OCI-LY7 (cell line): ENCODE data around the gene MAGED2. TPM values are rescaled to one million over a fixed set of nuclear protein-coding genes. Genes with fewer than 3 reads are reported as not detected.

ENCODE experiments used
- BruUV-seq: library from RNA; stranded (reverse); fragments of 400-500 nt; replicated peaks from 2 replicates; lab custom pipeline; 2021; lab: Mats Ljungman, UMichigan
- CTCF ChIA-PET: fragments of 300-600 bp; sonication (Branson Sonifier 250); formaldehyde crosslinking; loops from one replicate; lab custom pipeline; 2022; ENCODE audit warnings: antibody characterized with exemption; ENCODE audit not compliant: unreplicated experiment; lab: Charles Lee
- POLR2A ChIA-PET: fragments of 300-600 bp; sonication (Branson Sonifier 250); formaldehyde crosslinking; loops from one replicate; lab custom pipeline; 2022; ENCODE audit warnings: antibody characterized with exemption; lab: Charles Lee
- DNase-seq: peaks from one replicate; pipeline ENCODE4 v3.0.0-alpha.2; 2015; ENCODE audit warnings: low spot score
- H2AFZ ChIP-seq: fragments of 200-600 bp; sonication (generic), shearing (Covaris generic); 2 replicates; pipeline ENCODE4 v1.6.1; 2014; ENCODE audit warnings: mild to moderate bottlenecking, antibody characterized with exemption, low read length, moderate library complexity
- H3K27ac ChIP-seq: fragments of 200-600 bp; sonication (generic); 2 replicates; pipeline ENCODE4 v1.5.1; 2014; ENCODE audit warnings: mixed run types, low read depth, mild to moderate bottlenecking, moderate library complexity, low read length, inconsistent platforms; ENCODE audit not compliant: poor library complexity, severe bottlenecking
- H3K36me3 ChIP-seq: fragments of 200-600 bp; sonication (generic); 2 replicates; pipeline ENCODE4 v1.6.1; 2014; ENCODE audit warnings: mild to moderate bottlenecking, antibody characterized with exemption, low read length, moderate library complexity, mixed read lengths; ENCODE audit not compliant: insufficient read depth
- H3K4me1 ChIP-seq: fragments of 200-600 bp; sonication (generic); 2 replicates; pipeline ENCODE4 v1.5.1; 2014; ENCODE audit warnings: mild to moderate bottlenecking, low read length; ENCODE audit not compliant: insufficient read depth, poor library complexity, severe bottlenecking
- H3K4me2 ChIP-seq: fragments of 200-600 bp; sonication (generic); 2 replicates; pipeline ENCODE4 v1.6.1; 2014; ENCODE audit warnings: mild to moderate bottlenecking, low read length
- H3K4me3 ChIP-seq: fragments of 200-600 bp; sonication (generic); 2 replicates; pipeline ENCODE4 v1.5.1; 2014; ENCODE audit warnings: mild to moderate bottlenecking, low read depth, low read length; ENCODE audit not compliant: poor library complexity, severe bottlenecking
- H3K79me2 ChIP-seq: fragments of 200-600 bp; sonication (generic); 2 replicates; pipeline ENCODE4 v1.6.1; 2016; ENCODE audit warnings: low read depth, mild to moderate bottlenecking, low read length, moderate library complexity, mixed read lengths; ENCODE audit not compliant: insufficient read depth
- H3K9me2 ChIP-seq: fragments of 200-600 bp; sonication (generic); 2 replicates; pipeline ENCODE4 v1.6.1; 2016; ENCODE audit warnings: mild to moderate bottlenecking, low read length, mixed read lengths; ENCODE audit not compliant: insufficient read depth
- H3K9me3 ChIP-seq: fragments of 200-600 bp; sonication (generic); 2 replicates; pipeline ENCODE4 v1.6.1; 2014; ENCODE audit warnings: mild to moderate bottlenecking, mixed run types, low read length, mixed read lengths
- H4K20me1 ChIP-seq: fragments of 200-600 bp; sonication (generic); 2 replicates; pipeline ENCODE4 v1.6.1; 2014; ENCODE audit warnings: mild to moderate bottlenecking, antibody characterized with exemption, low read length, moderate library complexity, mixed read lengths; ENCODE audit not compliant: insufficient read depth
- CTCF ChIP-seq: fragments of 200-600 bp; sonication (generic); conservative IDR thresholded peaks from 2 replicates; pipeline ENCODE4 v1.5.1; 2014; ENCODE audit warnings: mild to moderate bottlenecking, antibody characterized with exemption, low read length, moderate library complexity, mixed read lengths
- EZH2phosphoT487 ChIP-seq: fragments of 200-600 bp; sonication (generic); IDR thresholded peaks from 2 replicates; pipeline ENCODE4 v1.6.1; 2018; ENCODE audit warnings: low read depth, borderline replicate concordance, mild to moderate bottlenecking, mixed run types, antibody characterized with exemption, low read length, moderate library complexity, mixed read lengths
- intact Hi-C: fragments of 100-400 bp; cut with micrococcal nuclease; formaldehyde crosslinking; loops from one replicate; pipeline ENCODE4 v1.10.0; 2022; ENCODE audit not compliant: unreplicated experiment
- total RNA-seq, 2 experiments: library from RNA; depleted of rRNA in 1 of 2; stranded (reverse); fragments of >200 nt in 1 of 2; shearing (Covaris generic) in 1 of 2; gene quantifications; 2 replicates each; pipeline ENCODE4 v1.2.3, GENCODE V29; 2014 to 2022

MAGED2 gene
- total RNA-seq, 2 experiments from 2014 or later: 27.1 to 48.3 TPM

GRCh38 chrX:54811301-54811885 is 3.8 kb downstream of the MAGED2 start:
- intact Hi-C loops: no loop called here
- no peak for DNase-seq
- Histone ChIP-seq H3K4me1 (peaks cover 14% of the 10 kb centered on the region), H3K9me3 (no peaks in the 10 kb centered on the region), H3K4me3 (no peak overlapping the region), H2AFZ (no peak overlapping the region), H3K36me3 (no peaks in the 10 kb centered on the region), H3K9me2 (no peaks in the 10 kb centered on the region), H3K79me2 (no peaks in the 10 kb centered on the region), H4K20me1 (no peaks in the 10 kb centered on the region), H3K27ac (no peak overlapping the region), H3K4me2 (no peak overlapping the region)
- TF ChIP-seq EZH2phosphoT487 (no peak), CTCF (no peak)
- ChIA-PET POLR2A (no interaction called here), CTCF (no interaction called here)
- BruUV-seq: no TSS peak

GRCh38 chrX:54812306-54812705 is 4.8 kb downstream of the MAGED2 start:
- no TSS peak for BruUV-seq
- no peak overlapping the region for H3K4me2 ChIP-seq
- peaks cover 14% of the 10 kb centered on the region for H3K4me1 ChIP-seq
- no peaks in the 10 kb centered on the region for H3K9me2 ChIP-seq
- no peak overlapping the region for H3K27ac ChIP-seq
- no peak for DNase-seq
- H3K79me2 ChIP-seq: no peaks in the 10 kb centered on the region
- no peak overlapping the region for H3K4me3 ChIP-seq
- H4K20me1 ChIP-seq: no peaks in the 10 kb centered on the region
- intact Hi-C loops: no loop called here
- no peaks in the 10 kb centered on the region for H3K36me3 ChIP-seq
- TF ChIP-seq EZH2phosphoT487 (no peak), CTCF (no peak)
- ChIA-PET CTCF (no interaction called here), POLR2A (no interaction called here)
- no peaks in the 10 kb centered on the region for H3K9me3 ChIP-seq
- no peak overlapping the region for H2AFZ ChIP-seq

- no peak overlapping the region for H3K27ac ChIP-seq
- peaks cover 5% of the 10 kb centered on the region for H3K4me1 ChIP-seq
- no peaks in the 10 kb centered on the region for H3K36me3 ChIP-seq
- H3K4me3 ChIP-seq: no peak overlapping the region
- no peaks in the 10 kb centered on the region for H3K9me3 ChIP-seq
- TF ChIP-seq EZH2phosphoT487: no peak
- TF ChIP-seq CTCF: no peak
- no peak overlapping the region for H3K4me2 ChIP-seq
- no TSS peak for BruUV-seq
- ChIA-PET CTCF (no interaction called here), POLR2A (interaction anchor here (1.2 kb wide), 1 partner anchor 177 kb away, joined by 3 read pairs; no protein-coding TSS in a partner anchor)
- no peaks in the 10 kb centered on the region for H3K9me2 ChIP-seq
- no peak for DNase-seq
- H2AFZ ChIP-seq: no peak overlapping the region
- no peaks in the 10 kb centered on the region for H3K79me2 ChIP-seq
- no peaks in the 10 kb centered on the region for H4K20me1 ChIP-seq
- intact Hi-C loops: no loop called here
Observed at GRCh38 chrX:54817220-54817820, 9.8 kb downstream of the MAGED2 start.
